DLD1 (cell line): ENCODE data around the gene CITED4.

Source experiments
- in situ Hi-C: cut with HindIII; loops from 2 replicates; pipeline ENCODE4 v1.10.0; 2017; ENCODE audit warnings: low sequenced_read_pairs

The CITED4 gene

GRCh38 chr1:40855513-40855912, 6.7 kb downstream of the CITED4 start:
- in situ Hi-C loops = no loop called here

- in situ Hi-C loops = no loop called here
Observed at GRCh38 chr1:40853885-40854170, 8.3 kb downstream of the CITED4 start.

- in situ Hi-C loops = no loop called here
Observed at GRCh38 chr1:40853113-40853884, 8.9 kb downstream of the CITED4 start.

- in situ Hi-C loops = no loop called here
Observed at GRCh38 chr1:40851643-40852042, 10.5 kb downstream of the CITED4 start.

- in situ Hi-C loops = no loop called here
Observed at GRCh38 chr1:40849801-40850592, 12.2 kb downstream of the CITED4 start.

DNA sequence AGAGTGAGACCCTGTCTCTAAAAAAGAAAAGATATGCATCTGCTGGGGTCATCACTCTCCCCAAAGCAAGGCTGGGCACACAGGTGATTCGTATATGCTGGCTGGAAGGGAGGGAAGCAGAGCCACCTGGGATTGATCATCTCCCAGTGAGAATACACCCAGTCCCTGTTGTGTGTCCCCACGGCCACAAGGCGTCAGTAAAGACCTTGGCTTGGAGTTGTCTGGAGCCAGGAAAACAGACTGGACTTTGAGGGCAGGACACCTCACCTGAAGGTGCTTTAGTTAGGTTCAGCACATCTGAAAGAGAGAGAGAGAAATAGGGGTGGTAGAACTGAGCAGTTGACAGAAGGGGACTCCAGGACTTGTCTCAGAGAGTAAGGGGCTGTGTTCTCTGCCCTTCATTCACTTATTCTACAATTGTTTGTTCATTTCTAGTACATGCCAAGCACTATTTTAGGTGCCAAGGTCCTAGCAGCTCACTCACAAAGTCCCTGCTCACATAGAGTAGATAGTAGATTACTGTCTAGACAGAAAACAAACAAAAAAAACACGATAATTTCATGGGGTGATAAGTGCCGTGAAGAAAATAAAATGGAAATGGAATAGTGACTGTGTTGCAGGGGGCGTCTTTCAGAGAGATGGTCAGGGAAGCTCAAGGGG, 13.5 kb downstream of the CITED4 start:
- in situ Hi-C loops = no loop called here

- in situ Hi-C loops = no loop called here
Observed at GRCh38 chr1:40847023-40847745, 15.0 kb downstream of the CITED4 start.

DNA sequence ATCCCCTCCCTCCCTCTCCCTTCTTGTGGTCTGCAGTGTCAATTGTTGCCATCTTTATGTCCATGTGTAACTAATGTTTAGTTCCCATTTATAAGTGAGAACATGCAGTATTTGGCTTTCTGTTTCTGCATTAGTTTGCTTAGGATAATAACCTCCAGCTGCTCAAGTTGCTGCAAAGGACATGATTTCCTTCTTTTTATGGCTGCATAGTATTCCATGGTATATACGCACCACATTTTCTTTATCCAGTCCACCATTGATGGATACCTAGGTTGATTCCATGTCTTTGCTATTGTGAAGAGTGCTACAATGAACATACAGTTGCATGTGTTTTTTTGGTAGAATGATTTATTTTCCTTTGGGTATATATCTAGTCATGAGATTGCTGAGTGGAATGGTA, 16.3 kb downstream of the CITED4 start:
- in situ Hi-C loops = no loop called here

DNA sequence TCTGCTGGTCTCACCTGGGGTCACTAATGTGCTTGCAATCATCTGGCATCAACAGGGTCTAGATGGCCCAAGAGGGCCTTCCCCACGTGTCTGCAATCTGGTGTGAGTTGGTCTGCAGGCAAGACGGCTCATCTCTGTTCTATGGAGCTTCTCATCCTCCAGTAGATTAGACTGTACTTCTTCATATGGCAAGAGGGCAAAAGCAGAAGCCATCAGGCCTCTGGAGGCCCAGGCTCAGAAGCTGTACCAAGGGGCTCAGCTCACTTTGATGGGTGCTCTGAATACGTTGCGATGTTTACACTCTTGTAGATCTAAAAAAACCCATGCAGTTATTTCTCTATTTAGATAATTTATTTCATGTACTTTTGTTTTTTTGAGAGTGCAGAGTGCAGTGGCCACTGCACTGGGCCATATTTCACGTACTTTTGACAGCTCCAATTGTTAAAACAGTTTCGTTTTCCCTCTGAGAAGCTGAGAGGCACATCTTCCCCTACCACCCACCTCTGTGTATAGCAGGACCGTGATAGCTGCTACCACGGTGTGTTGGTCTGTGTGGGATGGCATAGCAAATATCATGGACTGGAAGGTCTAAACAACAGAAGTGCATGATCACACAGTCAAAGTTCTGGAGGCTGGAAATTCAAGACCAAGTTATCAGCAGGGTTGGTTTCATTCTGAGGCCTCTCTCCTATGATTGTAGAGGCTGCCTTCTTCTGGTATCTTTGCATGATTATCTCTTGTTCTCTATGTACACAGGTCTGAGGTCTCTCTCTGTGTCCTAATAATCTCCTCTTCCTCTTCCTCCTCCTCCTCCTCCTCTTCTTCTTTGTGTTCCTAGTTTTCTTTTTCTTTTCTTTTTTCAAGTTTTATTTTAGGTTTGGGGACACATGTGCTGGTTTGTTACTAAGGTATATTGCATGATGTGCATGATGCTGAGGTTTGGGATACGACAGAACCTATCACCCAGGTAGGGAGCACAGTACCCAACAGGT, 17.0 kb downstream of the CITED4 start:
- in situ Hi-C loops = no loop called here

DNA sequence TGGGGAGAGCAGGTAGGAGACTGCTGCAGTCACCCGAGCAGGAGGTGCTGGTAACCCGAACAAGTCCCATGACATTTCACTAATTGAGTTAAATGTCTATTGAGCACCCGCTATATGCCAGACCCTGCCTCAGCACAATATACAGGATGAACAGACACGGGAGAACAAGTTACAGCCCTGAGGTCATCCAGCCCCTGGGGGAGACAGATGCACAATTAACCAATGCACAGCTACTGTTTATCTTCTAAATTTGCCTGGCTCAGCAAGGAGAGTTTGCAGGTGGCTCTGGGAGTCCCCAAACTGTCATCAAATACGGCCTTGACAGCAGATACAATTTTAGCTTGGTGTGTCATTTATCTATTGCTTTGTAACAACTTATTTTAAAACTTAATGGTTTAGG, 18.1 kb downstream of the CITED4 start:
- in situ Hi-C loops = no loop called here

GRCh38 chr1:40842691-40843090, 19.5 kb downstream of the CITED4 start:
- in situ Hi-C loops = no loop called here

DNA sequence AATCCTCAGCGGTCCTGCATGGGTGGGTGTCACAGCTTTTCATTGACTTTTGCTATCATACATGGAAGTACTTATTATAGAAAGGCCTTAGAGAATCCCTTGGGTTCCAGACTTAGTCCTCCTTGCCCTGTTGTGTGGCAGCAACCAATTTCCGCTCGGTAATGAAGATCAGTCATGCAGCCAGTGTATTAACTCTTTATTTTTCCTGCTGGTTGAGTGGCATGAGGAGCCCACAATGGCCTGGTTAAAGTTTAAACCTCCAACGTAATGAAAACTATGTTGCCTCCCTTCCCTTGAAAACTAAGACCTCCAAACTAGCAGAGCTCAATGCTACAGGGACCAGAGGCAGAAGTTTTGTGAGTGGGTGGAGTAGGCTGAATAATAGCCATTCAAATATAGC, 20.0 kb downstream of the CITED4 start:
- in situ Hi-C loops = no loop called here

- in situ Hi-C loops = no loop called here
Observed at GRCh38 chr1:40841602-40842001, 20.6 kb downstream of the CITED4 start.

GRCh38 chr1:40840526-40841323, 21.4 kb downstream of the CITED4 start:
- in situ Hi-C loops = no loop called here

DNA sequence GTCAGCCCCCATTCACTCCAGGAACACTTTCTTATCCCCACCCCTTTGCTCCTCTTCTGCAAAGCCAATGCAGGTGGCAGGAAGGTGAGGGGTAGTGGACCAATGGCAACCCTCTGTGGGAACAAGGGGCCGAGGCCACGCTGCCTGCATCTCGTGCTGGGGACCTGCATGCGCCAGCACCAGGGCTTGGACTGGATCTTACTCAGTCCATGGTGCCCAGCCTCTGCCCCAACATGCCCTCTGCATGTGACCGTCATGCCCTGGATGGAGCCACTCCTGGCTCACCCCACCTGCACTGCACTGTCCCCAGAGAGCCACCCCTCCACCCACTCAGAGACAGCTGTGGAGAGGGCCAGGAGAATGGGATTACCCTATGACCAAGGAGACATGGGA, 22.2 kb downstream of the CITED4 start:
- in situ Hi-C loops = no loop called here

DNA sequence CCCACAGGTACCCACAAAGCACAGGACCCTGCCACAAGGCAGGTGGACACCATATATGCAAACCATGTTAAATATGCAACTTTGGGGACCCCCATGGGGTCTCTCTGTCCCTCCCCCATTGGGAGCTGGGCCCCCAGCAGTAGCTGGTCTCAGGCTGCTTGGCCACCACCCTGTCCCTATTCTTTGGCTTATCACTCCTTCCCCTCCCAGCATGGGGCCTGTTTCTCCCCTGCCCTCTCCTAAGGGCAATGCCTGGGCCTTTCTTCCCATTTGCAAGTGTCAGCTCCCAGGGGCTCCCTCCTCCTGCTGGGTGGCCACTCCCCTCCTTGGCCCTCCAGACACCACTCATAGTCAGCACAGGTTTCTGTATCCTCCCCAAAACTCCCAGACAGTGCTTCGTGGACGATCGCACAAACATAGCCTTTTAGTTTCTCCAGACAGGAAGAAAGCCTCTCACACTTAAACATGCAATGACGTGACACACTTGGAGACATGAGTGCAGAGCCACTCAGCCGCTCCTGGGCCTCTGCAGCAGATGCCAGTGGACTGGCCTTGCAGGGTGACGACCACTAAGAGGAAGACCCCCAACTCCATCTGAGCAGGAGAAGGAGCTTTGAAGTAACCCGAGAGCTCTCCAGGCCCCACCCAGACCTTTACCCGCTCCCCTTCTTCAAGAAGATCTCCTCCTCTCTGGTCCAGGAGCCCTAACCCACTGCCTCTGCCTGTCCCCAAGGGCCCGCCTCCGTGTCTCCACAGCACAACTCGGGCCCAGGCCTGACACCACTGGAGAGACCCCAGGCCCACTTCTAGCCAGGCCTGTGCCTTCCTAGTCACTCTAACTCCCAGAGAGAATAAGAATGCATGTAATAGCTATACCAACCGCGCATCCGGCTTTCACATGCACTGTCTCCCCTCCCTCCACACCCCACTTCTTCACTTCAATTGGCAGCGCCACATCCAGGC, 22.9 kb downstream of the CITED4 start:
- in situ Hi-C loops = no loop called here

DNA sequence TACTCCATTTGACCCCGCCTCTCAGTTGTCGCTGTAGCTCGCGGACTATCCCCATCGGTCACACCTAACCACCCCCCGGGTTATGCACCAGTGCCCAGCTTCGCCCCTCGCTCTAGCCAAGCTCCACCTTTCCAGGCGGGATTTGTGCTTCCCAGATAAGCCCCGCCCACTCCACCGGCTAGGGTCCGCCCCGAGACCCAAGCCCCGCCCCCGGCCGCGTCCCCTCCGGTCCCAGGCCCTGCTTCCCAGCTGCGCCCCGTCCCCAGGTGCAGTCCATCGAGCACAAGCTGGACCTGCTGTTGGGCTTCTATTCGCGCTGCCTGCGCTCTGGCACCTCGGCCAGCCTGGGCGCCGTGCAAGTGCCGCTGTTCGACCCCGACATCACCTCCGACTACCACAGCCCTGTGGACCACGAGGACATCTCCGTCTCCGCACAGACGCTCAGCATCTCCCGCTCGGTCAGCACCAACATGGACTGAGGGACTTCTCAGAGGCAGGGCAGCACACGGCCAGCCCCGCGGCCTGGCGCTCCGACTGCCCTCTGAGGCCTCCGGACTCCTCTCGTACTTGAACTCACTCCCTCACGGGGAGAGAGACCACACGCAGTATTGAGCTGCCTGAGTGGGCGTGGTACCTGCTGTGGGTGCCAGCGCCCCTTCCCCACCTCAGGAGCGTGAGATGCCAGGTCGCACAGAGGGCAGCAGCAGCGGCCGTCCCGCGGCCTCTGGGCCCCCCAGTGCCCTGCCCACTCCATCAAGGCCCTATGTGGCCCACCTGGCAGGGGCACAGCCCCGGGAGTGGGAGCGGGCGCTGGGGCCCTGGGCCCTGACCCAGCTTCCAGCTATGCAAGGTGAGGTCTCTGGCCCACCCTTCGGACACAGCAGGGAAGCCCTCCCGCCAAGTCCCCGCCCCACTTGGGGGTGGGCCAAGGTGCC, 23.9 kb downstream of the CITED4 start:
- in situ Hi-C loops = no loop called here
